NOMO-1 treated with DMSO at 0.1 percent for 48 hours (cell line): ENCODE results near the gene PKMYT1.
"Not testable (repeated sequence)": the region's sequence is repeated elsewhere in the genome, so short reads cannot be mapped to it uniquely, and the experiment has no call there.

ENCODE experiments used
- DNase-seq: peaks from one replicate; lab custom pipeline; 2025; ENCODE audit not compliant: unreplicated experiment; lab: John Stamatoyannopoulos, UW

The PKMYT1 gene

DNA sequence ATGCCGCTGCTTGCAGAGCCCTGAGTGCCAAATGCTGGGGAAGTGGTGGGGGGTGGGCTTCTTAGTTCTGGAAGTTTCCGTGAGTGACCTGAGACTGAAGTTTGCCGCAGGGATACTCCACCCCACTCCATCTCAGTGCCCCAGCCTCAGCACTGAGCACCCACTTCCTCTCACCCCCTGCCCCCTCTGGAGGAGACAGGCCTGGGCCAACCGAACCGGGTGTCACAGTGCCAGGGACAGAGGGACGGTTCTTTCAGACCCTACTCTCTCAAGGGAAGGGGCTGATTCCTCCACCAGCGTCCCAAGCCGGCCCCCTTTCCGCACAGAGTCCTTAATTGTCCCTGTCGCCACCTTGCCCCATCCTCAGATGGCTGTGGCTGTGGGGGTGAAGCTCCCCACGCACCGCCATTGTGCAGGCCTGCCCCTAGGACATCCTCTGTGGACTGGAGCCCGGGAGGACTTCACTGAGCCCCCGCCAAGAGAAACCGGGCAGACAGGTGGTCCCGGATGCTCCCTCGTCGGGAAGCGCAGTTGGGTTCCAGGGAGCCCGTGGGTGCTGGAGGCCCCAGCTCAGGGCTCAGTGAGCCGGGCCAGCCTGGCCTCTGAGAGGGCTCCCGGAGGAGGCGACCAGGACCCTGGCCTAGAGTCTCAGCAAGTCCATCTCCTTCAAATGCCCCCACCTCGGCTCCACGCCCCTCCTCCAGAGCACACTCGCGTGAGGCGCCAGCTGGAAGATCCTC lies 17.7 kb downstream of the PKMYT1 start:
- no peak for DNase-seq

DNA sequence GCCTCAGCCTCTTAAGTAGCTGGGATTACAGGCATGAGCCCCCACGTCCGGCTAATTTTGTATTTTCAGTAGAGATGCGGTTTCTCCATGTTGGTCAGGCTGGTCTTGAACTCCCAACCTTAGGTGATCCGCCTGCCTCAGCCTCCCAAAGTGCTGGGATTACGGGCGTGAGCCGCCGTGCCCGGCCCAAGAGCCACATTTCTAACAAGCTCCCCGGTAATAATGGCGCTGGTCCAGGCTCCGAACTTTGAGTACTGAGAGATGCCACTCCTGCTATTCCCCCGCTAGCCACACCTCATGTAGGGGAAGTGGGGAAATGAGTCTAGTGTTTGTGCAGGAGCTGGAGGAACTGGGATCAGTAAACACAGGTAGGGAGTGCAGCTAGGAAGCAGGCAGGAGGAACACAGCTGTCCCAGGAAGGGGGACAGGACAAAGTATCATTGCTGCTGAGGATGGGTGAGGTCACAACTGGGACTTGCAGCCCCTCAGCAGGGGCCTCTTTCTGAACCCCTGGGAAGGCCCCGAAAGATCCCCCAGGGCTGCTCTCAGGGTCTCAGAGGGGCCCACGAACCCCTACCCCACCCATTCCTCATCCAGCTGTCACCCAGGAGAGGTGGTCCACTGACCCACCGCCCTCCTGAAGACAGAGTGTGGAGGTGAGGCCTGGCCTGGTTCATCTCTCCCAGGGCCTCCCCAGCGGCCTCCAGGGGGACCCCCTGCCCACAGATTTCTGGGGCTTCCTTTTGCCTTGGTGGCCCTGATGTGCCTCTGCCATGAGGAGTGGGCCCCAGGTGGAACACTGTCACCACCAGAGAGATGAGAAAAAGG lies 19.8 kb downstream of the PKMYT1 start:
- DNase-seq, result no peak

GRCh38 chr16:2959206-2959605 lies 21.0 kb downstream of the PKMYT1 start:
- DNase-seq, result no peak

- no peak for DNase-seq
These were observed 23.7 kb downstream of the PKMYT1 start for GRCh38 chr16:2956579-2956956.

DNA sequence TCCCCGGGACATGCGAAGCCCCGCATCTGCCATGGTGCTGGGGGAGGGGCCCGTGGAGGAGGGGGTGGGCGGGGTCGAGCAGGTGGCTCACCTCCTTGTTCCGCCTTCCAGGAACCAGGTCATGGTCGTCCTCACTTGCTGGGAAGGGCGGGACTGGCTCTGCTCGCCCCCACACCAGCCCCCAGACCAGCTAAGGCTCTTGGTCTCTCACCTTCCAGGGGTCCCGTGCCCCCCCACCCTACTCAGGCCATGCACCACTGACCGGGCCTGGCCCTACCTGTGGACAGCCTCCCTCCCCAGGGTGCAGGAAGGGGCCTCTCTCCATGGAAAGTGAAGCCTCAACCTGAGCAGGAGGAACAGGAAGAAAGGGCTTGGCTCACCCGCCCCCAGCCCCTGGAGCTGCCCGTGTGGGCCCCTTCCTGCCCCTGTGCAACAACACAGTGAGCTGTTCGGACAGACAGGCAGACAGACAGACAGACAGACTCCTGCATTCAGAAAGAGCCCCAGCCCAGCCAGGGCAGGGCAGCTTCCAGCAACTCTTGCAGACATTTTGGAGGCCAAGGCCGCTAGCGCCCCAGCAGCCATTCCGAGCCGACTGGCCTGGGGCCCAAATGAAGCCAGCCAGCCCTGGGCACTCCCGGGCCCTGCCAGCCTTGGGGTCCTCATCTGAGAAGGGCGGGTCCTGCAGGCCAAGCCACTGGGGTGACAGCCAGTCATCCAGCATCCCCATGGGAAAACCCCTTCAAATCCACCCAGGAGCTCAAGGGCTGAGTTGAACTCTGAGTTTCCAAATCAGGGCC lies 24.3 kb downstream of the PKMYT1 start:
- peak; percentile 46 for DNase-seq

GRCh38 chr16:2955438-2955778 lies 24.8 kb downstream of the PKMYT1 start:
- DNase-seq, result no peak

GRCh38 chr16:2954656-2955381 lies 25.4 kb downstream of the PKMYT1 start:
- no peak for DNase-seq

DNA sequence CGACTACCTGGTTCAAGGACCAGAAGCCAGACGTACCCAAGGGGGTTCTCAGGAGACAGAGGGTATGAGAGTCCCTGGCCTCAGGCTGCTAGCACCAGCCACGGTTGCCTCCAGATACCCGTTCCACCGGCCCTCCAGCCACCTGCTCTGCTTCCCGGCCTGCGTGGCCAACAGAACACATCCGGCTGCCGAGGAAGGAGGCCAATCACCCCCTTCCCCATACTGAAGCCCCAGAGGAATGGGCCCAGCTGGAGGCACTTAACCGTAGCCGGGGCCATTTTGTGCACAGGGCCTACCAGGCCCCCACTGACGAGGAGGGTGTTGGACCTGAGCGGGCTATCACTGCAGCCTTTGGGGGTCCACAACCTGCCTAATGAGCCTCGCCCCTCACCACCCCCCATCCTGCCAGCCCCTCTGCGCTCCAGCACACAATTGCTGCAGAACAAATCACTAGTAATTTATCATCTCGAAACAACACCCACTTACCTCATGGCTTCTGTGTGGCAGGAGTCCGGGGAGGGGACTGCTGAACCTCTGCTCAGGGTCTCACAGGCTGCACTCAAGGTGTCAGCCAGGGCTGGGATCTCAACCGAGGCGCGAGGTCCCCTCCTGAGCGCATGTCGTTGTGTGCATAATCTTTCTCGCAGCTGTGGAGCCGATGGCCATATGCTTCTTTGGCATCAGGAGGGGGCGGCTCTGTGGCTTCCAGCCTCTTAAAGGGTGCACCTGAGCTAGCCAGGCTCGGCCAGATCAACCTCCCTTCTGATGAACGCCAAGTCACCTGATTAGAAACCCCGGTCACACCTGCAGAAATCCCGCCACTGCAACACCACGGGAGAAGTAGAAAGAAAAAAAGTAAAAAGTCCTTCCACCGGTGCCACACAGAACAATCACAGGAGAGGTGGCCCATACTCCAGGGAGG lies 26.3 kb downstream of the PKMYT1 start:
- no peak for DNase-seq

- DNase-seq, result no peak
These were observed 27.6 kb downstream of the PKMYT1 start for GRCh38 chr16:2952679-2953078.

DNA sequence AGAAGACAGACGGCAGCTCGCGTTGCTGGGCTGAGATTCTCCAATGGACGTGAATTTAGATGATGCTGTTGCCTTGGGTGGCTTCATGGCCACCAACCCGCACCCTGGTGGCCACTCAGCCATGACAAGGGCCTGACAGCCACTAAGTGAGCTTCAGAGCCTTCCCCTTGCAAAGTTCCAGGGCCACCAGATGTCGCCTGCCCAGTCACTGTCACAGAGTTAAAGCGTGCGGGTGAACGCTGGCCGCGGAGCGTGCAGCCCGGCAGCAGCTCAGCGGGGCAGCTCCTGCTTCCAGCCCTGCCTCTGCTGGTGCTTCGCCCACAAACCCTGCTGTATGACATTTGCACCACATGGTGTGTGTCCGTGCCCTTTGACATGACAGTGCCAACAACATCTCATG lies 29.5 kb downstream of the PKMYT1 start:
- DNase-seq, result no peak

DNA sequence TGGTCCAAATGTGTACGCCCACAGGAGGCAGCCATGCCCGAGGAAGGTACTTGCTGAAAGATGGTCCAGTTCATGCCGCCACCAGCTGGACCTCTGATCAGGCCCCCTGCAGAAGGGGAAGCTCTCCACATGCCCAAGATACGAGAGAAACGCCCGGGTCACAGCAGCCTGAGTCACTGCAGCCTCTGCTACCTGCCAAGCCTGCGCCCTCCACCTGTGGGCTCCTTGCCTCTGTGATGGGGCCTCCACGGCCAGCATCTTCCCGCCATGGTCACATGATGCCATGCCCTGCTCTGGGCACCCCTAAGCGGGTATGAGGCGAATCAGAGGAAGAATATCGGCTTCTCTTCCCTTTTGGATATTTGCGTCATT lies 29.9 kb downstream of the PKMYT1 start:
- DNase-seq, result no peak

DNA sequence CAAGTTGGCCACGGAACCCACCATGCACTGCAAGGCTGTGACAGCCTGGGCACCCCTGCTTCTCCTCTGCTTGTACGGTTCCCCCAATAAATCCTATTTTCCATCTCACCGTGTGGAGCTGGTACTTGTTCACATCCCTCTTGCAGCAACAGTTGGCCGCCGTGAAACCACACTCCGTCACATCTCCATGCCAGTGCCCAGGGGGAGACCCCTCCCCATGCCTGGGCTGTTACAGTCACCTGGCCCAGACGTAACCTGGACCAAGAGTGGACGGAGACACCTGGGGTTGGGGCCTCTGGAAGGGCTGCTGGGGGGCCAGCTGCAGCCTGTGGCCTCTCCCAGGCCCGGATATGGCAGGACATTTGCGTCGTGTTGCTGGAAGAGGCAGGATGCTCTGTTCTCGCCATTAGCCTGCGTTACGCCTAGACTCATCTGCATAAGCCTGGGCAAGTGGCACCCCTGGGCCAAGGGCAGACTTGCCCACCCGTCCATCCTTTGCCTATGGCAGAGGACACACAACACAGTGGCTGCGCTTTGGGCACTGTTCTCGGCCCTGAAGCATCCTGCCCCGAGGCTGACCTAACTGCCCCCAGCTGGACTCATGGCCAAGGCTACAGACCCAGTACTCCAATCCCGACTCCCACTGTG lies 30.4 kb downstream of the PKMYT1 start:
- no peak for DNase-seq

- DNase-seq, result no peak
These were observed 31.2 kb downstream of the PKMYT1 start for GRCh38 chr16:2948807-2949704.

- DNase-seq, result no peak
These were observed 33.6 kb downstream of the PKMYT1 start for GRCh38 chr16:2946649-2947048.

GRCh38 chr16:2943716-2944115 lies 36.5 kb downstream of the PKMYT1 start:
- not testable (repeated sequence) for DNase-seq

DNA sequence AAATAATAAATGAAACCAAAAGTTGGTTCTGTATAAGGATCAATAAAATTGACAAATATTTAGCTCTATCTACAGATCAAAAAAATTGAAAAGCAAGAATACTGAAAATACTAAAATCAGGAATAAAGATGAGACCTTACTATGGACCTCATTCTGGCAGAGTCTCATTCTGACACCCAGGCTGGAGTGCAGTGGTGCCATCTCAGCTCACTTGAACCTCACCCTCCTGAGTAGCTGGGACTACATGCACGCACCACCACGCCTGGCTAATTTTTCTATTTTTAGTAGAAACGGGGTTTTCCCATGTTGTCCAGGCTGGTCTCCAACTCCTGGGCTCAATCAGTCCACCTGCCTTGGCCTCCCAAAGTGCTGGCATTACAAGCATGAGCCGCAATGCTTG lies 38.2 kb downstream of the PKMYT1 start:
- DNase-seq, result no peak

DNA sequence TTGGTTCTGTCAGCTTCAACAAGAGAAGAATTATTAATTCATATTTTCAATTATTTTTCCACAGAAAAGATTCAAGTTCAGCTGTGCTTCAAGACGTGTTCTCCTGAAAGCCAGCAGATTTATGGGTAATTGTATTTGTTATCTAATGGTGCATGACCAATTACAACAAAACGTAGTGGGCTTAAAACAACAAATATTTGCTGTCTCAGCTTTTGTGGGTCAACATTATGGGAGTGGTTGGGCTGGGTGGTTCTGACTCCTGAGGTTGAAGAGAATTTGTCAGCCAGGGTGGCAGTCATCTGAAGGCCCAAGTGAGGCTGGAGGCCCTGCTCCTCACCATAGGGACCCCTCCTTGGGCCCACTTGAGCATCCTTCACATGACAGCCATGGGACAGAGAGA lies 40.3 kb downstream of the PKMYT1 start:
- DNase-seq, result no peak

DNA sequence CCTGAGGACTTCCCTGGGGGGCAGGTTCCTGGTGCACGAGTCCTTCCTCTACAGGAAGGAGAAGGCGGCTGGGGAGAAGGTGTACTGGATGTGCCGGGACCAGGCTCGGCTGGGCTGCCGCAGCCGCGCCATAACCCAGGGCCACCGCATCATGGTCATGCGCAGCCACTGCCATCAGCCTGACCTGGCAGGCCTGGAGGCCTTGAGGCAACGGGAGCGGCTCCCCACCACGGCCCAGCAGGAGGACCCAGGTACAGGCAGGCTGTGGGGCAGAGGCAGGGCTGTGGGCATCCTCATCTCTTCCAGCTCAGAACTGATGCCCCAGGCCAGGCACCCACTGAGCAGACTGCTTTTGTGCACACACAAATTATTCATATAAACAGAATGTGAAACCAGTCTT lies 42.0 kb downstream of the PKMYT1 start:
- DNase-seq, result no peak

- no peak for DNase-seq
These were observed 43.1 kb downstream of the PKMYT1 start for GRCh38 chr16:2937170-2937569.
